GM21737 (cell line): ENCODE data around the gene VSIR.
A peak's percentile ranks its signal among the peaks of the same experiment; 100 is the strongest.

ENCODE experiments used
- ATAC-seq: cut with Tn5 transposase; IDR thresholded peaks from one replicate; pipeline ENCODE4 v1.9.1; 2021; ENCODE audit warnings: mild to moderate bottlenecking, moderate library complexity; ENCODE audit not compliant: unreplicated experiment

VSIR gene

GRCh38 chr10:71735709-71736569 is 37.4 kb downstream of the VSIR start:
- no peak for ATAC-seq

- no peak for ATAC-seq
These were observed 38.5 kb downstream of the VSIR start for GRCh38 chr10:71734797-71735196.

GRCh38 chr10:71731791-71732190 is 41.5 kb downstream of the VSIR start:
- ATAC-seq: no peak

- ATAC-seq: no peak
These were observed 44.1 kb downstream of the VSIR start for GRCh38 chr10:71729161-71729636.

GRCh38 chr10:71727738-71728737 is 45.3 kb downstream of the VSIR start:
- peak; percentile 54 for ATAC-seq

- ATAC-seq: peak; percentile 37
These were observed 46.1 kb downstream of the VSIR start for GRCh38 chr10:71727105-71727737.

GRCh38 chr10:71726580-71727104 is 46.7 kb downstream of the VSIR start:
- ATAC-seq: no peak

- ATAC-seq: no peak
These were observed 47.2 kb downstream of the VSIR start for GRCh38 chr10:71725998-71726579.

GRCh38 chr10:71725249-71725648 is 48.1 kb downstream of the VSIR start:
- ATAC-seq: no peak

- ATAC-seq: no peak
These were observed 48.8 kb downstream of the VSIR start for GRCh38 chr10:71724539-71724938.

GRCh38 chr10:71723311-71723710 is 50.0 kb downstream of the VSIR start:
- no peak for ATAC-seq

GRCh38 chr10:71722849-71723248 is 50.5 kb downstream of the VSIR start:
- no peak for ATAC-seq

GRCh38 chr10:71721313-71721712 is 52.0 kb downstream of the VSIR start:
- ATAC-seq: no peak

- ATAC-seq: no peak
These were observed 53.0 kb downstream of the VSIR start for GRCh38 chr10:71720288-71720687.

- ATAC-seq: no peak
These were observed 53.7 kb downstream of the VSIR start, which contains the start of gene C10orf105 for GRCh38 chr10:71719464-71720201. TSS of gene C10orf105 (minus strand) at chr10:71719778. CDS start at chr10:71716337, 3,441 bp downstream.

- ATAC-seq: no peak
These were observed 54.3 kb downstream of the VSIR start for GRCh38 chr10:71719042-71719441.

GRCh38 chr10:71718165-71718698 is 55.1 kb downstream of the VSIR start:
- ATAC-seq: no peak

- no peak for ATAC-seq
These were observed 55.8 kb downstream of the VSIR start for GRCh38 chr10:71717551-71717951.

GRCh38 chr10:71717056-71717455 is 56.3 kb downstream of the VSIR start:
- ATAC-seq: no peak
